Thyroid gland (tissue), 4 donors: ENCODE results near the gene SLC48A1.

Experiments used
- POLR2A ChIP-seq, 2 donors: fragments of 450-650 bp; IDR thresholded peaks; one replicate each; pipeline ENCODE4 v1.6.1; 2017; ENCODE audit warnings: antibody characterized with exemption in 2 of 2, mild to moderate bottlenecking in 2 of 2, moderate library complexity in 1 of 2
- TF ChIP-seq, protein P1 (sequence below), 6 experiments: fragments of 200-600 bp in 3 of 6; fragments of 450-650 bp in 3 of 6; sonication (generic) in 3 of 6; IDR thresholded peaks; one replicate each; pipeline ENCODE4 v1.5.1; 2016 to 2019; ENCODE audit warnings: antibody characterized with exemption in 6 of 6, mild to moderate bottlenecking in 2 of 6, inconsistent platforms in 1 of 6, moderate library complexity in 1 of 6

DNA sequence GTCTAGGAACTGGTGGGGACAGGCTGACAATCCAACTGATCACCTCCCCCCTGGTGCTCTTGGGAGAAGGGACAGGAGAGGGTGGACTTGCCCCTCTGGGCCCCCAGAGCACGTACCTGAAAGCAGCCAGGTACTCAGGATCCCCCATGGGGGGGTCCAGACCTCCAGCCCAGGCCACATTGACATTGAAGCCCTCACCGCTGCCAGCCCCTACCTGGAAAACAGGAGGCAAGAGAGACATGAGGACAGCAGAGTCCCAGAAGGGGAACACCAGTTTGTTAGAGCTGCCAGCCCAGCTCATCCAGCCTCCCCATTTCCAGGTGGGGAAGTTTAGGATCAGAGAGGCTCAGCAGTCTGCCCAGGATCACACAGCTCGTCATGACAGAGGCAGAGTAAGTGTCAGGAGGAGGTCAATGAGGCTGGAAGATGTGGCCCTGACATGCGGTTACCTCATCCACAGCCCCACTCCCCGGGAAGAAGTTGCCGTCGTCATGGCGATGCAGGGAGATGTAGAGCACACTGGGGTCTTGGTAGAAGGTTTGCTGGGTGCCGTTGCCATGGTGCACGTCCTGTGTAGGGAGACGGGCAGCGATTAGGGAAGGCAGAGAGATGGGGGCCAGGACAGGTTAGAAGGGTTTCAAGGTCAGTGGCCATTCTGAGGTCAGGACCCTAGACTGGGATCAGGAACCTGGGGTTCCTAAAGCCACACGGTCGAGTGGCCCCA lies 14.7 kb downstream of the SLC48A1 start:
- no peak for TF ChIP-seq POLR2A (IDR thresholded peaks at IDR 0.05)
- TF ChIP-seq, protein P1, sequence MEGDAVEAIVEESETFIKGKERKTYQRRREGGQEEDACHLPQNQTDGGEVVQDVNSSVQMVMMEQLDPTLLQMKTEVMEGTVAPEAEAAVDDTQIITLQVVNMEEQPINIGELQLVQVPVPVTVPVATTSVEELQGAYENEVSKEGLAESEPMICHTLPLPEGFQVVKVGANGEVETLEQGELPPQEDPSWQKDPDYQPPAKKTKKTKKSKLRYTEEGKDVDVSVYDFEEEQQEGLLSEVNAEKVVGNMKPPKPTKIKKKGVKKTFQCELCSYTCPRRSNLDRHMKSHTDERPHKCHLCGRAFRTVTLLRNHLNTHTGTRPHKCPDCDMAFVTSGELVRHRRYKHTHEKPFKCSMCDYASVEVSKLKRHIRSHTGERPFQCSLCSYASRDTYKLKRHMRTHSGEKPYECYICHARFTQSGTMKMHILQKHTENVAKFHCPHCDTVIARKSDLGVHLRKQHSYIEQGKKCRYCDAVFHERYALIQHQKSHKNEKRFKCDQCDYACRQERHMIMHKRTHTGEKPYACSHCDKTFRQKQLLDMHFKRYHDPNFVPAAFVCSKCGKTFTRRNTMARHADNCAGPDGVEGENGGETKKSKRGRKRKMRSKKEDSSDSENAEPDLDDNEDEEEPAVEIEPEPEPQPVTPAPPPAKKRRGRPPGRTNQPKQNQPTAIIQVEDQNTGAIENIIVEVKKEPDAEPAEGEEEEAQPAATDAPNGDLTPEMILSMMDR (IDR thresholded peaks at IDR 0.05), result no peak
